ENCODE results near the gene WDR49.

WDR49 gene
- total RNA-seq = 0.29 to 0.88 (median 0.36) reads per million in 4 experiments

GRCh38 chr3:167653760-167654159, at the start of gene WDR49:
TSS of gene WDR49 (minus strand) at chr3:167653942. CDS start at chr3:167653425, 517 bp downstream.
- no peak for DNase-seq

- no peak for DNase-seq
Observed at GRCh38 chr3:167700926-167701325, 47.2 kb upstream of the WDR49 start.

GRCh38 chr3:167700046-167700445, 46.3 kb upstream of the WDR49 start:
- no peak for DNase-seq

- DNase-seq = no peak
Observed at GRCh38 chr3:167694121-167694520, 40.4 kb upstream of the WDR49 start.

GRCh38 chr3:167691366-167691765, 37.6 kb upstream of the WDR49 start:
- no peak for DNase-seq

GRCh38 chr3:167684388-167684993, 30.7 kb upstream of the WDR49 start:
- DNase-seq = peak; percentile 1

GRCh38 chr3:167679526-167679925, 25.8 kb upstream of the WDR49 start:
- no peak for DNase-seq

GRCh38 chr3:167675848-167676247, 22.1 kb upstream of the WDR49 start:
- no peak for DNase-seq

- DNase-seq = no peak
Observed at GRCh38 chr3:167673221-167673620, 19.5 kb upstream of the WDR49 start.

GRCh38 chr3:167671878-167672427, 18.2 kb upstream of the WDR49 start:
- no peak for DNase-seq

GRCh38 chr3:167669699-167670098, 16.0 kb upstream of the WDR49 start:
- no peak for DNase-seq

- DNase-seq = no peak
Observed at GRCh38 chr3:167668651-167669050, 14.9 kb upstream of the WDR49 start.

GRCh38 chr3:167666563-167666962, 12.8 kb upstream of the WDR49 start:
- DNase-seq = no peak

- no peak for DNase-seq
Observed at GRCh38 chr3:167662919-167663400, 9.2 kb upstream of the WDR49 start.

- DNase-seq = no peak
Observed at GRCh38 chr3:167657684-167658225, 4.0 kb upstream of the WDR49 start.

GRCh38 chr3:167656821-167657220, 3.1 kb upstream of the WDR49 start:
- no peak for DNase-seq

GRCh38 chr3:167653155-167653554, 587 bp downstream of the WDR49 start:
- no peak for DNase-seq

- no peak for DNase-seq
Observed at GRCh38 chr3:167651826-167652225, 1.9 kb downstream of the WDR49 start.

- DNase-seq = no peak
Observed at GRCh38 chr3:167650459-167650858, 3.3 kb downstream of the WDR49 start.

- no peak for DNase-seq
Observed at GRCh38 chr3:167649746-167650145, 4.0 kb downstream of the WDR49 start.

GRCh38 chr3:167644611-167645010, 9.1 kb downstream of the WDR49 start:
- DNase-seq = no peak

- DNase-seq = no peak
Observed at GRCh38 chr3:167631471-167631870, 22.3 kb downstream of the WDR49 start.

GRCh38 chr3:167626490-167626889, 27.3 kb downstream of the WDR49 start:
- no peak for DNase-seq

GRCh38 chr3:167615030-167615429, 38.7 kb downstream of the WDR49 start:
- no peak for DNase-seq
